IMR-90 (cell line): ENCODE results near the gene SRPK3. TPM values are rescaled to one million over a fixed set of nuclear protein-coding genes. Genes with fewer than 3 reads are reported as not detected.

Experiments used
- ATAC-seq: fragments of 200-7000 bp; cut with Tn5 transposase; 2 replicates; pipeline ENCODE4 v1.9.1; 2020; ENCODE audit warnings: low read depth, mild to moderate bottlenecking, moderate library complexity
- BruUV-seq: library from RNA; stranded (reverse); fragments of 400-500 nt; replicated peaks from 2 replicates; lab custom pipeline; 2021; lab: Mats Ljungman, UMichigan
- CTCF ChIA-PET: fragments of 300-600 bp; formaldehyde crosslinking; extraction: SDS; loops from one replicate; lab custom pipeline; 2021; ENCODE audit warnings: antibody characterized with exemption; lab: Yijun Ruan, JAX
- POLR2A ChIA-PET: fragments of 300-600 bp; sonication (Branson Sonifier 250); formaldehyde crosslinking; loops from one replicate; lab custom pipeline; 2022; ENCODE audit warnings: antibody characterized with exemption; ENCODE audit not compliant: unreplicated experiment; lab: Charles Lee
- DNase-seq: peaks from one replicate; pipeline ENCODE4 v3.0.0; 2013
- H2AFZ ChIP-seq: replicated peaks from 2 replicates; pipeline ENCODE3; 2013; ENCODE audit warnings: low read length, mild to moderate bottlenecking; ENCODE audit not compliant: poor library complexity
- H2AK5ac ChIP-seq: 2 replicates; pipeline ENCODE4 v1.6.1; 2013; ENCODE audit warnings: low read depth, low read length, inconsistent platforms
- H2AK9ac ChIP-seq: replicated peaks from 2 replicates; pipeline ENCODE3; 2013; ENCODE audit warnings: mild to moderate bottlenecking, low read depth, low read length, moderate library complexity; ENCODE audit not compliant: poor library complexity
- H2BK120ac ChIP-seq: 2 replicates; pipeline ENCODE4 v1.6.1; 2013; ENCODE audit warnings: low read depth, low read length, inconsistent platforms
- H2BK15ac ChIP-seq: 3 replicates; pipeline ENCODE4 v1.6.1; 2013; ENCODE audit warnings: low read depth, low read length, inconsistent platforms
- H2BK20ac ChIP-seq: 2 replicates; pipeline ENCODE4 v1.6.1; 2013; ENCODE audit warnings: low read depth, mild to moderate bottlenecking, inconsistent platforms, low read length, moderate library complexity
- H2BK5ac ChIP-seq: 2 replicates; pipeline ENCODE4 v1.6.1; 2013; ENCODE audit warnings: mild to moderate bottlenecking, low read depth, low read length, inconsistent platforms; ENCODE audit not compliant: poor library complexity, severe bottlenecking
- H3K14ac ChIP-seq: replicated peaks from 2 replicates; pipeline ENCODE4 v1.6.1; 2013; ENCODE audit warnings: low read depth, low read length, inconsistent platforms
- H3K18ac ChIP-seq: 2 replicates; pipeline ENCODE4 v1.6.1; 2013; ENCODE audit warnings: low read depth, low read length, control low read depth
- H3K23ac ChIP-seq: 2 replicates; pipeline ENCODE4 v1.6.1; 2013; ENCODE audit warnings: low read depth, low read length, inconsistent platforms
- H3K27ac ChIP-seq: 2 replicates; pipeline ENCODE4 v1.5.1; 2013; ENCODE audit warnings: mild to moderate bottlenecking, control low read depth, low read length; ENCODE audit not compliant: insufficient read depth
- H3K27me3 ChIP-seq: 2 replicates; pipeline ENCODE4 v1.6.1; 2013; ENCODE audit warnings: low read length; ENCODE audit not compliant: control insufficient read depth, insufficient read depth
- H3K36me3 ChIP-seq: 2 replicates; pipeline ENCODE4 v1.6.1; 2013; ENCODE audit warnings: low read length, mixed read lengths; ENCODE audit not compliant: control insufficient read depth, insufficient read depth
- H3K4ac ChIP-seq: 2 replicates; pipeline ENCODE4 v1.6.1; 2013; ENCODE audit warnings: low read depth, low read length, inconsistent platforms
- H3K4me1 ChIP-seq: 2 replicates; pipeline ENCODE4 v1.6.1; 2013; ENCODE audit warnings: low read length, mixed read lengths; ENCODE audit not compliant: control insufficient read depth, insufficient read depth
- H3K4me2 ChIP-seq: 2 replicates; pipeline ENCODE4 v1.6.1; 2013; ENCODE audit warnings: low read depth, mild to moderate bottlenecking, control low read depth, low read length, moderate library complexity
- H3K4me3 ChIP-seq: 2 replicates; pipeline ENCODE4 v1.5.1; 2013; ENCODE audit warnings: low read depth, mild to moderate bottlenecking, control low read depth, low read length, moderate library complexity; ENCODE audit not compliant: insufficient read depth
- H3K56ac ChIP-seq: 2 replicates; pipeline ENCODE4 v1.6.1; 2013; ENCODE audit warnings: low read length, inconsistent platforms; ENCODE audit not compliant: insufficient read depth; ENCODE audit errors: extremely low read depth
- H3K79me1 ChIP-seq, 2 experiments: 2 replicates each; pipeline ENCODE4 v1.6.1; 2013; ENCODE audit warnings: low read length in 2 of 2, inconsistent platforms in 1 of 2, low read depth in 1 of 2
- H3K9ac ChIP-seq: 2 replicates; pipeline ENCODE4 v1.6.1; 2013; ENCODE audit warnings: low read depth, low read length, control low read depth
- H3K9me1 ChIP-seq: 2 replicates; pipeline ENCODE4 v1.6.1; 2013; ENCODE audit warnings: low read length, inconsistent platforms; ENCODE audit not compliant: insufficient read depth
- H3K9me3 ChIP-seq: 2 replicates; pipeline ENCODE4 v1.6.1; 2013; ENCODE audit warnings: low read length; ENCODE audit not compliant: control insufficient read depth, insufficient read depth
- H4K20me1 ChIP-seq: 2 replicates; pipeline ENCODE4 v1.6.1; 2013; ENCODE audit warnings: low read length, inconsistent platforms; ENCODE audit not compliant: insufficient read depth
- H4K5ac ChIP-seq: 2 replicates; pipeline ENCODE4 v1.6.1; 2013; ENCODE audit warnings: mild to moderate bottlenecking, low read depth, low read length, control low read depth
- H4K8ac ChIP-seq, 2 experiments: 2 replicates each; pipeline ENCODE4 v1.6.1; 2013; ENCODE audit warnings: low read depth in 2 of 2, low read length in 2 of 2, control low read depth in 1 of 2, inconsistent platforms in 1 of 2
- H4K91ac ChIP-seq: 2 replicates; pipeline ENCODE4 v1.6.1; 2013; ENCODE audit warnings: low read depth, low read length, inconsistent platforms; ENCODE audit not compliant: insufficient read depth
- MXI1 ChIP-seq: IDR thresholded peaks from 2 replicates; pipeline ENCODE4 v1.6.1; 2012; ENCODE audit warnings: low read depth, mild to moderate bottlenecking, low read length, moderate library complexity, borderline replicate concordance
- POLR2A ChIP-seq: IDR thresholded peaks from 2 replicates; pipeline ENCODE4 v1.6.1; 2012; ENCODE audit warnings: mild to moderate bottlenecking, low read depth, low read length
- WGBS, 2 experiments: methylation state at CpG; one replicate each; pipeline versions ENCODE4 v1.1.5 to v1.1.7; 2013; ENCODE audit warnings: missing lambda C conversion rate in 2 of 2; ENCODE audit not compliant: insufficient read length in 1 of 2; ENCODE audit errors: extremely low coverage in 2 of 2; 5-methylcytosine and 5-hydroxymethylcytosine counted together
- dilution Hi-C: fragments of 300-500 bp; cut with HindIII; formaldehyde crosslinking; loops from one replicate; pipeline ENCODE4 v1.14.3; 2018; ENCODE audit warnings: low sequenced_read_pairs; ENCODE audit not compliant: unreplicated experiment
- in situ Hi-C: fragments of 300-500 bp; cut with MboI; formaldehyde crosslinking; loops from 3 replicates; pipeline ENCODE4 v1.14.3; 2019; ENCODE audit warnings: low sequenced_read_pairs, inconsistent platforms, mixed read lengths
- intact Hi-C: fragments of 100-400 bp; cut with micrococcal nuclease; formaldehyde crosslinking; loops from 2 replicates; pipeline ENCODE4 v1.10.0; 2022
- polyA plus RNA-seq, 3 experiments: library from polyadenylated mRNA; depleted of rRNA; stranded (reverse); fragments of >200 nt; gene quantifications; 2 replicates each; pipeline ENCODE4 v1.2.3, GENCODE V29; 2012; ENCODE audit warnings: low replicate concordance in 1 of 3
- total RNA-seq: library from RNA; depleted of rRNA; stranded (reverse); fragments of >200 nt; gene quantifications from 2 replicates; pipeline ENCODE4 v1.2.3, GENCODE V29; 2012
- TF ChIP-seq, protein P1 (sequence below): fragments of 150-350 bp; IDR thresholded peaks from 2 replicates; pipeline ENCODE4 v1.6.1; 2017; ENCODE audit warnings: mild to moderate bottlenecking, antibody characterized with exemption, low read length, low read depth

SRPK3 gene
- total and polyA plus RNA-seq, 2 of the 4 experiments (the other 2 are of a cell fraction): 0.36 to 0.70 TPM

DNA sequence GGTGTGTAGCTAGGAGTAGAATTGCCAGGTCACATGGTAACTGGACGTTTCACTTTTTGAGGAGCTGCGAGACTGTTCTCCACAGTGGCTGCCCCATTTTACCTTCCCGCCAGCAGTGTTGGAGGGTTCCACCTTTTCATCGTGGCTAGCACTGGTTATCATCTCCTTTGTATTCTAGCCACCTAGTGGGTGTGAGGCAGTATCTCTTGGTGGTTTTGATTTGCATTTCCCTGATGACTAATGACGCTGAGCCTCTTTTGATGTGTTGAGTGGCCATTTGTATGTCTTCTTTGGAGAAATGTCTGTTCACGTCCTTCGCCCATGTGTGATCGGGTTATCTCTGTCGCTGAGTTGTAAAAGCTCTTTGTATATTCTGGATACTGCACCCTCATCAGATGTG lies 45.6 kb upstream of the SRPK3 start:
- Histone ChIP-seq H2AFZ (no peak overlapping the region), H4K91ac (no peak overlapping the region), H3K9ac (no peak overlapping the region), H3K23ac (no peak overlapping the region), H3K4ac (no peak overlapping the region), H2BK120ac (no peak overlapping the region), H3K18ac (no peak overlapping the region), H3K9me1 (no peaks in the 10 kb centered on the region), H4K5ac (no peak overlapping the region), H2AK9ac (no peak overlapping the region), H3K14ac (no peak overlapping the region), H3K4me1 (no peaks in the 10 kb centered on the region), H2AK5ac (no peak overlapping the region), H2BK5ac (no peak overlapping the region), H4K20me1 (no peaks in the 10 kb centered on the region), H3K9me3 (peaks cover 1% of the 10 kb centered on the region; the same call in 1 of the 2 replicates), H3K4me2 (no peak overlapping the region), H3K79me1 (no peaks in the 10 kb centered on the region), H3K27ac (no peak overlapping the region), H3K4me3 (no peak overlapping the region), H4K8ac (no peak overlapping the region), H3K36me3 (peaks cover 10% of the 10 kb centered on the region; the same call in 1 of the 2 replicates), H3K56ac (no peak overlapping the region), H2BK15ac (no peak overlapping the region), H2BK20ac (no peak overlapping the region), H3K27me3 (no peaks in the 10 kb centered on the region)
- 40% methylated on average over 1 of the region's 9 CpGs; no CpG with 5 or more reads in 1 of the 2 experiments for WGBS, 2 experiments
- in situ Hi-C loops: no loop called here
- ChIA-PET CTCF (no interaction called here), POLR2A (no interaction called here)
- DNase-seq (no peak), ATAC-seq (no peak)
- dilution Hi-C loops: no loop called here
- no TSS peak for BruUV-seq
- TF ChIP-seq MXI1 (no peak), POLR2A (no peak)
- TF ChIP-seq, protein P1, sequence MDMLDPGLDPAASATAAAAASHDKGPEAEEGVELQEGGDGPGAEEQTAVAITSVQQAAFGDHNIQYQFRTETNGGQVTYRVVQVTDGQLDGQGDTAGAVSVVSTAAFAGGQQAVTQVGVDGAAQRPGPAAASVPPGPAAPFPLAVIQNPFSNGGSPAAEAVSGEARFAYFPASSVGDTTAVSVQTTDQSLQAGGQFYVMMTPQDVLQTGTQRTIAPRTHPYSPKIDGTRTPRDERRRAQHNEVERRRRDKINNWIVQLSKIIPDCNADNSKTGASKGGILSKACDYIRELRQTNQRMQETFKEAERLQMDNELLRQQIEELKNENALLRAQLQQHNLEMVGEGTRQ: no peak
- intact Hi-C loops: no loop called here
